HG02759 (cell line): ENCODE data around the gene ARHGAP18.

Source experiments
- ATAC-seq: cut with Tn5 transposase; IDR thresholded peaks from one replicate; pipeline ENCODE4 v1.9.1; 2021; ENCODE audit warnings: mild to moderate bottlenecking, moderate library complexity; ENCODE audit not compliant: unreplicated experiment

Gene ARHGAP18

DNA sequence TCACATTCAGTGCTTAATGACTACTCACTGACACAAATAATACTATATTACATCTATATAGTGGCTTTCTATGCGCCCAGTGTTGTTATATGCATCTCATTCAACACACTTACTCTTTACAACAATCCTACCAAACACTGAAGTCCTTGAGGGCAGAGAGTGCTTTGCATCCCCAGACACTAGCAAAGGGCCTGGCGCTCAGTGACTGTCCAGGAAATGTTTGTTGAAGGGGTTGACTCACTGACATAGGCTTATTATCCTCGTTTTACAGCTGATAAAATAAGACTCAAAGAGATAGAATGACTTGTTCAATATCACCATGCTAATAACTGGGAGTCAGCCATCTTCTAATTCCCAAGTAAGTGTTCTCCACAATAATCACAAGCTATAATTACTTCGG, 163.3 kb downstream of the ARHGAP18 start:
- no peak for ATAC-seq

GRCh38 chr6:129544892-129545612, 164.9 kb downstream of the ARHGAP18 start:
- ATAC-seq: no peak

- no peak for ATAC-seq
Observed at GRCh38 chr6:129543981-129544380, 166.0 kb downstream of the ARHGAP18 start.

DNA sequence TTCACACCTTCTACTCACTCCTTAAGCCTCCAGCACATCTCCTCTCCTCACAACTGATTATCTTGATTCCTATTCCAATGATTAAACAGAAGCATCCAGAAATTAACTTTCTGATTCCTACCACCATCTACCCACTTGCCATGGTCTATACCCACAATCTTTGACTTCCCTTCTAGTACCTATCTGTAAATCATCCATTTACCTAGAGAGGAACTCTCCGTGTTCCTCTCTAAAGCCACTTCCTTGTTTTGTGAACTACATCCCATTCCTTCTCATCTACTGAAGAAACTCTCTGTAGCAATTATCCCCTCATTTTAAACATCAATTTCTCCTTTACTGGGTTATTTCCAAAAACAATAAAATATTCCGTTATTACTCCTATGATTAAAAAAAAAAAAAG, 167.3 kb downstream of the ARHGAP18 start:
- no peak for ATAC-seq

DNA sequence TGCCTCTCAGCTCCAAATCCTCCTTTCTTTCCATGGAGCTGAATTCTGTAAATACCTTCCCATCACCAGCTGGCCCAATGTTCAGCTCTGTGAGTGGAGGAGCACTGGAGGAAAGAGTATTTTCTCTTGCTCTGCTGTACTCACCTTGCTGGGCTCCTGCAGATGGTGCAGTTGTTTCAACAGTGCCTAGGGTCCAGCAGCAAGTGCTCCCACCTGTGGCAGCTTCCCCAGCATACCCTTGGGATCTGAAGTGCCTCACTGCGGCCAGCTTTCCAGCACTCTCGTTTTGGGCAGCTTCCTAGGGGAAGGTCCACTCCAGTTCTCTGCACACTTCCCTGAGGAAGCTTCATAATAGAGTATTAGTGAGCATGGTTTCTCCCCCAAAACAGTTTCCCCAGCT, 170.9 kb downstream of the ARHGAP18 start:
- ATAC-seq: no peak

- ATAC-seq: no peak
Observed at GRCh38 chr6:129536271-129536670, 173.7 kb downstream of the ARHGAP18 start.

- ATAC-seq: no peak
Observed at GRCh38 chr6:129534926-129535325, 175.1 kb downstream of the ARHGAP18 start.
